Measurements from ENCODE around the gene ZBTB25. TPM values are rescaled to one million over a fixed set of nuclear protein-coding genes. Genes with fewer than 3 reads are reported as not detected.

ZBTB25 gene
- total and polyA plus RNA-seq, 10 of the 15 experiments (the other 5 are each of a cell fraction or from before 2014, with no cell fraction given) = 4.1 to 33.9 (median 9.7) TPM

- TF ChIP-seq ZBED1 (IDR thresholded peaks at IDR 0.05; ENCODE audit: borderline replicate concordance) (0 out of 2 replicates have a peak, but pooled peaks have one; percentile 35), MLLT1 (IDR thresholded peaks at IDR 0.05) (peak; percentile 88), KAT2A (conservative IDR thresholded peaks at IDR 0.05; ENCODE audit: control insufficient read depth, low read depth, low read length) (no peak), ZBTB4 (CRISPR knock-in tag; IDR thresholded peaks at IDR 0.05) (no peak), PAX8 (IDR thresholded peaks at IDR 0.05) (no peak), ZSCAN29 (IDR thresholded peaks at IDR 0.05) (0 out of 2 replicates have a peak, but pooled peaks have one; percentile 53), ETV6 (conservative IDR thresholded peaks at IDR 0.05 in 1 of 2, IDR thresholded peaks at IDR 0.05 in 1 of 2; ENCODE audit: borderline replicate concordance in 1 of 2, low read depth in 1 of 2) (no peak), CEBPB (IDR thresholded peaks at IDR 0.05; ENCODE audit: borderline replicate concordance in 1 of 2, low read depth in 2 of 2, low read length in 2 of 2) (no peak), USF1 (IDR thresholded peaks at IDR 0.05; ENCODE audit: borderline replicate concordance, extremely low read length, insufficient read depth, low read depth, low read length) (no peak), PBX3 (IDR thresholded peaks at IDR 0.05; ENCODE audit: insufficient replicate concordance, low read depth, low read length) (peak; percentile 95), ATF7 (IDR thresholded peaks at IDR 0.05; ENCODE audit: low read depth) (0 out of 2 replicates have a peak, but pooled peaks have one; percentile 12), IRF5 (IDR thresholded peaks at IDR 0.05; ENCODE audit: borderline replicate concordance) (no peak), MTA3 (IDR thresholded peaks at IDR 0.05; ENCODE audit: borderline replicate concordance, low read length) (no peak; the same call in 1 of the 2 replicates), SUZ12 (IDR thresholded peaks at IDR 0.05; ENCODE audit: unreplicated experiment) (no peak), TAF1 (IDR thresholded peaks at IDR 0.05; ENCODE audit: borderline replicate concordance, low read depth, low read length) (0 out of 2 replicates have a peak, but pooled peaks have one; percentile 37), ASH2L (IDR thresholded peaks at IDR 0.05; ENCODE audit: borderline replicate concordance, low read depth) (no peak), JUNB (IDR thresholded peaks at IDR 0.05) (no peak), BCL11A (IDR thresholded peaks at IDR 0.05; ENCODE audit: low read depth, low read length) (0 out of 2 replicates have a peak, but pooled peaks have one; percentile 6), MTA2 (IDR thresholded peaks at IDR 0.05; ENCODE audit: low read depth) (0 out of 2 replicates have a peak, but pooled peaks have one; percentile 11), DPF2 (IDR thresholded peaks at IDR 0.05) (peak; percentile 83)
Observed at GRCh38 chr14:64504897-64505794, 1.5 kb upstream of the ZBTB25 start (continued).

Data from GM12878 (cell line).